Bronchial smooth muscle cell (primary cell): Measurements from ENCODE around the gene C12orf76. TPM values are rescaled to one million over a fixed set of nuclear protein-coding genes. Genes with fewer than 3 reads are reported as not detected.

Experiments used
- total RNA-seq: library from RNA; depleted of rRNA; stranded (reverse); fragments of >200 nt; gene quantifications from 2 replicates; pipeline ENCODE4 v1.2.1, GENCODE V29; 2014

Gene C12orf76
- total RNA-seq = 14.5 and 18.4 TPM in 2 replicates

DNA sequence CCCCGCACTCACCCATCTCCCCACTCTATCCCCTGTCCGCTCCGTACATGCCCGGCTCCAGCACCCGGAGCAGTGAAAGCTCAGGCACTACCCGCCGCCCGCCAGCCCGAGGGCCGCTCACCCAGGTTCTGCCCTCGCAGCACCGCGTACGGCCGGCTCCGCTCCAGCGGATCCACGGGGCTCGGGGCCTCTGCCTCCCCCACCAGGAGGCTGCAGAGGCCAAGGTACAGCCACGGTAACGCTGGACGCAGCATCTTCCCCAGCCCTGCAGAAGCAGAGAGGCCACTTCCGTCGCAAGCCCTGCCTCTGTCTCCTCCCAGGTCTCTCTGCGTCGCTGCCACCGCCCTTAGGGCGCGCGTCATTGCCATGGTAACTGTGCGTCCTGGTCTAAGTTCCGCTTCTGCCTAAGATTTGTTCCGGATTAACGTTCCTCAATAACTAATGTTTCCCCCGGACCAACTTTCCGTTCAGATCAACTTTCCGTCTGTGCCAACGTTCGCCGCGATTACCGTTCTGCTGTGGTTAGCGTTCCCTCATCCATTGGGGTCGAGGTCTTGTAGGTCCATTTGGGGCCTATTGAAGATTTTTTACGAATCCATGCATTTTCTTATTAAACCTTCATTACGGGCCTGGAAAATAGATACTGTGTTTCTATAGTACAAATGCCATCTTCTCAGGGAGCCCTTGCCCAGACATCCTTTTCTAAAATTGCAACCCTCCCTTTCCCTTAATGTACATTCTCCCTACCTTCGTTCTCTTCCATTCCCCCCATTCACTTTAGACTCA, at the start of gene C12orf76:
Gene C12orf76, minus strand, starts transcription at position 281 of the 786 bp plus-strand sequence. Its CDS starts 27 bp downstream, at position 254.

DNA sequence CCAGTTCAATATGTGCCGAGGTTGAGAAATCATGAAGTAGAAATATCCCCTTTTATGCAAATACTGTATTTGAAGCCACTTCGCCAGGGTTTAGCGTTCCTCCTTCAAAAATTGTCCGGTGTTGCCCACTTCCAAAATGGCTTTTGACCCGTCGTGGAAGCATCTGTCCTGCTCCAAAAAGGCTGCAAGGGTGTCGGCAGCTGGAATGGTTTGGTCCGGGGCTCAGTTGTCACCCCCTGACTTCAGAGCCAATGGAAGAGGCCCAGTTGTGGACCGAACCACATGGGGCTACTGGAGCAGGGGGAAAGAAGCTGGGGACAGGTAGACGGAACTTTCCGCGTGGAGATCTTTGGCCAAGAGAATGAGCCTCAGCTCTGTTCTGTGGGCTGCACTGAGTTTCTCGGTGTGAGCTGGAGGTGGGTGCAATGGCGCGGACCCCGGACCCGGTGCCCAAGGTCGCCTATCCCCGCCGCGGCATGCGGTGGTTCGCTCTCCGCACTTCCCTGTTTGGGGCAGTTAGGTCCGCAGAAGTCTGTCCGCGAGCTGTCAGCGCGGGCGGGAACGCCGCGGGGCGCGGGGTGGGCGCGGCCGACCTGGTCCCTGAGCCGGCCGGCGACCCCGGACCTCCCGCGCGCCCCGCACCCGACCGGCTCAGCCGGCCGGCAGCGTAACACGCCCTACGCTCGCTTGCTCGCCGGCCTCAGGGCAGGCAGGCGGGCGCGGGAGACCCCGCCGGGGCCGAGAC, 49.2 kb downstream of the C12orf76 start, which contains the start of gene ANKRD13A:
Gene ANKRD13A, plus strand, starts transcription at position 527 of the 745 bp plus-strand sequence. CDS start 259 bp downstream, outside the sequence.

DNA sequence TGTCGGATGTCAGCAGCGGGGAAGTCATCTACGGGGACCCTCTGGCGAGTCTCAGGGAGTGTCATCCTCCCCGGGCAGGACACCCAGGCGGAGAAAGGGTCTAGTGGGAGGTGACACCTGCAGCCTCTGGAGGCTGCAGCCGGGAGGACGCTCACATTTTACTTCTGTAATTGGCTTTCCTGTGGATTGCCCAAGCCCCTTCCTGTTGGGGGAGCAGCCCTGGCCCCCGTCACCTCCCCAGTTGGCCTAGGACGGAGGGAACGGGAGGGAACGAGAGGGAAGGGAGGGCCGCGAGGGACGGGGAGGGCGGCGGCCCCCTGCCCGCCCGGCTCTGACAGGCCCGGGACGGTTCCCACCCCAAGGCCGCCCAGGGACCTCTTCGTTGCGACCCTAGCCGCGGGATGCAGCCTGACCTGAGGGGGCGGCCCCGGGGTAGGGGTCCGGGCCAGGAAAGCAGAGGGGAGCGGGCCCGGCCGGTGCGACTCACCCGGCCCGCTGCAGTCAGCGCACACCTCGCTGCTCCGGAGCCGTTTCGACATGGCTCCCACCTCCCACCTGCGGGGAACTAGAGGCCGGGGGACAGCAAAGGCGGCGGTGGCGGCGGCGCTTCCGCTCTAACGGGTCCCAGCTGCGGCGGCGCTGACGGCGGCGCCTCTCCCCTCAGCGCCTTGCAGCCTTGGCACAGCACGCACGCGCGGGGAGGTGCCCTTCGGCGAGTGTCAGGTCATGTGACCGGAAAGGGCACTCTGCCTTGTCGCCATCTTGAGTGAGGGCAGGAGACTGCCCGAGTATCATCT, 52.4 kb downstream of the C12orf76 start, which contains the start of gene GIT2:
Gene GIT2, minus strand, starts transcription at position 683 of the 797 bp plus-strand sequence. Its CDS starts 144 bp downstream, at position 539.

Other genes with a start within 250 kb of the C12orf76 start
- 1.1 and 2.4 TPM in 2 replicates for gene TRPV4, start 215.1 kb downstream of the C12orf76 start, total RNA-seq
- 33.3 and 38.6 TPM in 2 replicates for gene GLTP, start 168.0 kb downstream of the C12orf76 start, total RNA-seq
- 7.4 and 9.8 TPM in 2 replicates for gene TCHP, start 148.2 kb downstream of the C12orf76 start, total RNA-seq
- 25.7 and 28.9 TPM in 2 replicates for gene GIT2, start 52.2 kb downstream of the C12orf76 start, total RNA-seq
- 36.1 and 57.4 TPM in 2 replicates for gene ANKRD13A, start 49.1 kb downstream of the C12orf76 start, total RNA-seq
- gene IFT81, start 75.8 kb upstream of the C12orf76 start, total RNA-seq = 18.7 and 24.4 TPM in 2 replicates
- 63.5 and 74.6 TPM in 2 replicates for gene ATP2A2, start 232.7 kb upstream of the C12orf76 start, total RNA-seq